ENCODE results near the gene TAF1. TPM values are rescaled to one million over a fixed set of nuclear protein-coding genes. Genes with fewer than 3 reads are reported as not detected.

TAF1 gene
- polyA plus RNA-seq, 1 donor from 2014 or later = 29.5 TPM

DNA sequence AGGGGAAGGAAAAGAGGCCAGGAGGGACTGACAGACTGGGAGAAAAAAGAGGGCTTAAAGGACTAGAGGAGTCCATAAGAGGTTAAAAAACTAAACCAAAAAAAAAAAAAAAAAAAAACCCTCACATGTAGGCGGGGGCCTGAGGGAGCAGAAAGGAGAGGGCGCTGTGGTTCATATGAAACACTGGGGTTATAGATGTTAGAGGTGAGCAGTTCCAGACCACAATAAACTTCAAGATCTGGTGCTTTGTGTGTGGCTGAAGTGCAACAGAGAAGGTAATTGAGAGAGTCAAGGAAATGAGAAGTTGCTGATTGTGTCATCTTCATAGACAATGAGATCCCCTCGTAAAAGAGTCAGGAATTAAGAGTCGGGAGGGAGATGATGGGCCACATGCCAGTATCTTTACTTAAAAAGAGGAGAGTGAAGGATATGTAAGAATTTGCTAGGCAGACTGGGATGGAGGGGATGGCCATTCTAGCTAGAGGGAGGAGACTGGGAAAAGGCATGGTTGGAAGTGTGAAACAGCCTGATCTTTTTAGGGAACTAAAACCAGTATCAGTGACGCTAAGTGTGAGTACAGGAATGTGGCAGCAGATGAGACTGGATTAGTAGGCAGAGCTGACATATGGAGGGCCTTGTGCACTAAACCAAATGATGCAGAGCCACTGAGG, 148.3 kb downstream of the TAF1 start:
- TF ChIP-seq MXI1 (conservative IDR thresholded peaks at IDR 0.05; ENCODE audit: poor library complexity, severe bottlenecking) = no peak
- TF ChIP-seq EP300 (conservative IDR thresholded peaks at IDR 0.05; ENCODE audit: poor library complexity, severe bottlenecking) = no peak
- no peak for TF ChIP-seq RAD21 (conservative IDR thresholded peaks at IDR 0.05)
- TF ChIP-seq POLR2AphosphoS5 (IDR thresholded peaks at IDR 0.05) = no peak
- TF ChIP-seq TAF1 (IDR thresholded peaks at IDR 0.05; ENCODE audit: low read depth) = no peak
- TF ChIP-seq, protein P1, sequence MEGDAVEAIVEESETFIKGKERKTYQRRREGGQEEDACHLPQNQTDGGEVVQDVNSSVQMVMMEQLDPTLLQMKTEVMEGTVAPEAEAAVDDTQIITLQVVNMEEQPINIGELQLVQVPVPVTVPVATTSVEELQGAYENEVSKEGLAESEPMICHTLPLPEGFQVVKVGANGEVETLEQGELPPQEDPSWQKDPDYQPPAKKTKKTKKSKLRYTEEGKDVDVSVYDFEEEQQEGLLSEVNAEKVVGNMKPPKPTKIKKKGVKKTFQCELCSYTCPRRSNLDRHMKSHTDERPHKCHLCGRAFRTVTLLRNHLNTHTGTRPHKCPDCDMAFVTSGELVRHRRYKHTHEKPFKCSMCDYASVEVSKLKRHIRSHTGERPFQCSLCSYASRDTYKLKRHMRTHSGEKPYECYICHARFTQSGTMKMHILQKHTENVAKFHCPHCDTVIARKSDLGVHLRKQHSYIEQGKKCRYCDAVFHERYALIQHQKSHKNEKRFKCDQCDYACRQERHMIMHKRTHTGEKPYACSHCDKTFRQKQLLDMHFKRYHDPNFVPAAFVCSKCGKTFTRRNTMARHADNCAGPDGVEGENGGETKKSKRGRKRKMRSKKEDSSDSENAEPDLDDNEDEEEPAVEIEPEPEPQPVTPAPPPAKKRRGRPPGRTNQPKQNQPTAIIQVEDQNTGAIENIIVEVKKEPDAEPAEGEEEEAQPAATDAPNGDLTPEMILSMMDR (IDR thresholded peaks at IDR 0.05; ENCODE audit: poor library complexity, severe bottlenecking) = no peak
- no peak for TF ChIP-seq SMC3 (conservative IDR thresholded peaks at IDR 0.05; ENCODE audit: poor library complexity)
- TF ChIP-seq, protein P2, sequence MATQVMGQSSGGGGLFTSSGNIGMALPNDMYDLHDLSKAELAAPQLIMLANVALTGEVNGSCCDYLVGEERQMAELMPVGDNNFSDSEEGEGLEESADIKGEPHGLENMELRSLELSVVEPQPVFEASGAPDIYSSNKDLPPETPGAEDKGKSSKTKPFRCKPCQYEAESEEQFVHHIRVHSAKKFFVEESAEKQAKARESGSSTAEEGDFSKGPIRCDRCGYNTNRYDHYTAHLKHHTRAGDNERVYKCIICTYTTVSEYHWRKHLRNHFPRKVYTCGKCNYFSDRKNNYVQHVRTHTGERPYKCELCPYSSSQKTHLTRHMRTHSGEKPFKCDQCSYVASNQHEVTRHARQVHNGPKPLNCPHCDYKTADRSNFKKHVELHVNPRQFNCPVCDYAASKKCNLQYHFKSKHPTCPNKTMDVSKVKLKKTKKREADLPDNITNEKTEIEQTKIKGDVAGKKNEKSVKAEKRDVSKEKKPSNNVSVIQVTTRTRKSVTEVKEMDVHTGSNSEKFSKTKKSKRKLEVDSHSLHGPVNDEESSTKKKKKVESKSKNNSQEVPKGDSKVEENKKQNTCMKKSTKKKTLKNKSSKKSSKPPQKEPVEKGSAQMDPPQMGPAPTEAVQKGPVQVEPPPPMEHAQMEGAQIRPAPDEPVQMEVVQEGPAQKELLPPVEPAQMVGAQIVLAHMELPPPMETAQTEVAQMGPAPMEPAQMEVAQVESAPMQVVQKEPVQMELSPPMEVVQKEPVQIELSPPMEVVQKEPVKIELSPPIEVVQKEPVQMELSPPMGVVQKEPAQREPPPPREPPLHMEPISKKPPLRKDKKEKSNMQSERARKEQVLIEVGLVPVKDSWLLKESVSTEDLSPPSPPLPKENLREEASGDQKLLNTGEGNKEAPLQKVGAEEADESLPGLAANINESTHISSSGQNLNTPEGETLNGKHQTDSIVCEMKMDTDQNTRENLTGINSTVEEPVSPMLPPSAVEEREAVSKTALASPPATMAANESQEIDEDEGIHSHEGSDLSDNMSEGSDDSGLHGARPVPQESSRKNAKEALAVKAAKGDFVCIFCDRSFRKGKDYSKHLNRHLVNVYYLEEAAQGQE (IDR thresholded peaks at IDR 0.05; ENCODE audit: borderline replicate concordance) = no peak
- TF ChIP-seq EZH2 (IDR thresholded peaks at IDR 0.05; ENCODE audit: borderline replicate concordance, insufficient read depth, low read length, poor library complexity, severe bottlenecking) = no peak
- Histone ChIP-seq H3K4me2 (ENCODE audit: low read length) (no peak overlapping the region), H3K79me2 (replicated peaks; ENCODE audit: insufficient read depth, low read length) (no peaks in the 10 kb centered on the region), H3K9me2 (ENCODE audit: insufficient read depth, low read length) (no peaks in the 10 kb centered on the region), H2AFZ (ENCODE audit: low read depth, low read length) (no peak overlapping the region), H3K27me3 (ENCODE audit: insufficient read depth, low read depth, low read length) (no peaks in the 10 kb centered on the region), H3K27ac (ENCODE audit: low read length) (no peak overlapping the region), H3F3A (ENCODE audit: insufficient read depth, low read length, poor library complexity, severe bottlenecking) (no peaks in the 10 kb centered on the region), H4K20me1 (ENCODE audit: insufficient read depth) (no peaks in the 10 kb centered on the region), H3K4me3 (ENCODE audit: low read length) (no peak overlapping the region), H3K9ac (ENCODE audit: low read length) (no peak overlapping the region), H3K9me3 (ENCODE audit: low read length) (no peaks in the 10 kb centered on the region), H3K36me3 (ENCODE audit: insufficient read depth, low read length) (no peaks in the 10 kb centered on the region)

DNA sequence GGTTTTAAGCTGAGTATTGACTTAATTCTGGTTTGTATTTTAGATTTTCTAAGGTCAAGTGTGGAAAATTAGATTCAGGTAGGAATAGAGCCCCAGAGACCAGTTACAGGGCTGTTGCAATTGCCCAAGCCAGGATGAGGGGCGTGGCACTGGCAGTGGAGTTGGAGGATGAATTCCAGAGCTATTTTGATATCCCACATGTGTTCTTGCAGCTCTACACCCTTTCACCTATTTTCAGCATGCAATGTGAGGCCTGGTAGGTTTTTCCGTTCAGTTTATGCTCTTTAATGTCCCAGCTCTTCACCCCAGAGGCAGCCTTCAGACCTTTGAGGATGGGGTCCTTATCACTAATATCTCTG, 148.9 kb downstream of the TAF1 start:
- no peak for TF ChIP-seq POLR2AphosphoS5 (IDR thresholded peaks at IDR 0.05)
- no peak for TF ChIP-seq MXI1 (conservative IDR thresholded peaks at IDR 0.05; ENCODE audit: poor library complexity, severe bottlenecking)
- TF ChIP-seq, protein P1 (IDR thresholded peaks at IDR 0.05; ENCODE audit: poor library complexity, severe bottlenecking) = no peak
- no peak for TF ChIP-seq RAD21 (conservative IDR thresholded peaks at IDR 0.05)
- no peak for TF ChIP-seq EZH2 (IDR thresholded peaks at IDR 0.05; ENCODE audit: borderline replicate concordance, insufficient read depth, low read length, poor library complexity, severe bottlenecking)
- no peak for TF ChIP-seq SMC3 (conservative IDR thresholded peaks at IDR 0.05; ENCODE audit: poor library complexity)
- TF ChIP-seq, protein P2 (IDR thresholded peaks at IDR 0.05; ENCODE audit: borderline replicate concordance) = no peak
- no peak for TF ChIP-seq TAF1 (IDR thresholded peaks at IDR 0.05; ENCODE audit: low read depth)
- no peak for TF ChIP-seq EP300 (conservative IDR thresholded peaks at IDR 0.05; ENCODE audit: poor library complexity, severe bottlenecking)
- Histone ChIP-seq H3K36me3 (ENCODE audit: insufficient read depth, low read length) (no peaks in the 10 kb centered on the region), H3F3A (ENCODE audit: insufficient read depth, low read length, poor library complexity, severe bottlenecking) (no peaks in the 10 kb centered on the region), H4K20me1 (ENCODE audit: insufficient read depth) (no peaks in the 10 kb centered on the region), H3K9me2 (ENCODE audit: insufficient read depth, low read length) (no peaks in the 10 kb centered on the region), H3K9ac (ENCODE audit: low read length) (no peak overlapping the region), H3K4me2 (ENCODE audit: low read length) (no peak overlapping the region), H2AFZ (ENCODE audit: low read depth, low read length) (no peak overlapping the region), H3K4me3 (ENCODE audit: low read length) (no peak overlapping the region), H3K79me2 (replicated peaks; ENCODE audit: insufficient read depth, low read length) (no peaks in the 10 kb centered on the region), H3K27ac (ENCODE audit: low read length) (no peak overlapping the region), H3K27me3 (ENCODE audit: insufficient read depth, low read depth, low read length) (no peaks in the 10 kb centered on the region), H3K9me3 (ENCODE audit: low read length) (no peaks in the 10 kb centered on the region)

Measured in neural cell (in vitro differentiated cells).